Glutamatergic neuron (in vitro differentiated cells): ENCODE data around the gene PACSIN2. TPM values are rescaled to one million over a fixed set of nuclear protein-coding genes. Genes with fewer than 3 reads are reported as not detected.

Experiments
- DNase-seq: peaks from one replicate; pipeline ENCODE4 v3.0.0; 2022
- H3K27ac Mint-ChIP-seq: one replicate; pipeline ENCODE4 v1.8.0; 2020; ENCODE audit warnings: mild to moderate bottlenecking, mixed read lengths, inconsistent platforms; ENCODE audit not compliant: unreplicated experiment
- H3K27me3 Mint-ChIP-seq: one replicate; pipeline ENCODE4 v1.8.0; 2020; ENCODE audit warnings: mild to moderate bottlenecking, moderate library complexity, mixed read lengths, inconsistent platforms; ENCODE audit not compliant: unreplicated experiment
- H3K36me3 Mint-ChIP-seq: one replicate; pipeline ENCODE4 v1.8.0; 2020; ENCODE audit warnings: mild to moderate bottlenecking, mixed read lengths, inconsistent platforms; ENCODE audit not compliant: unreplicated experiment
- H3K4me1 Mint-ChIP-seq: one replicate; pipeline ENCODE4 v1.8.0; 2020; ENCODE audit warnings: mild to moderate bottlenecking, low read depth, mixed read lengths, inconsistent platforms; ENCODE audit not compliant: unreplicated experiment
- H3K4me3 Mint-ChIP-seq: one replicate; pipeline ENCODE4 v1.8.0; 2020; ENCODE audit warnings: mild to moderate bottlenecking, mixed read lengths, inconsistent platforms; ENCODE audit not compliant: unreplicated experiment
- H3K9me3 Mint-ChIP-seq: one replicate; pipeline ENCODE4 v1.8.0; 2020; ENCODE audit warnings: mild to moderate bottlenecking, moderate library complexity, mixed read lengths, inconsistent platforms; ENCODE audit not compliant: unreplicated experiment
- total RNA-seq: library from RNA; stranded (reverse); fragmentation: NEBNext Ultra II Directional; extraction: Animal tissue kit (Norgen Biotek cat#: 25700); gene quantifications from one replicate; pipeline ENCODE4 v1.2.1, GENCODE V29; 2021; ENCODE audit not compliant: unreplicated experiment
- TF ChIP-seq, protein P1 (sequence below): fragments of 200-600 bp; sonication (generic); IDR thresholded peaks from one replicate; pipeline ENCODE4 v1.5.0; 2021; ENCODE audit not compliant: partially characterized antibody, unreplicated experiment

Gene PACSIN2
- total RNA-seq, 1 donor from 2014 or later, result 47.3 TPM

GRCh38 chr22:43038325-43038724 lies 23.4 kb upstream of the PACSIN2 start:
- Mint-ChIP-seq H3K27ac (no peak overlapping the region), H3K4me3 (no peak overlapping the region), H3K36me3 (no peaks in the 10 kb centered on the region), H3K27me3 (peaks cover 6% of the 10 kb centered on the region), H3K9me3 (peaks cover 12% of the 10 kb centered on the region), H3K4me1 (peaks cover 11% of the 10 kb centered on the region)
- DNase-seq, result no peak
- TF ChIP-seq, protein P1, sequence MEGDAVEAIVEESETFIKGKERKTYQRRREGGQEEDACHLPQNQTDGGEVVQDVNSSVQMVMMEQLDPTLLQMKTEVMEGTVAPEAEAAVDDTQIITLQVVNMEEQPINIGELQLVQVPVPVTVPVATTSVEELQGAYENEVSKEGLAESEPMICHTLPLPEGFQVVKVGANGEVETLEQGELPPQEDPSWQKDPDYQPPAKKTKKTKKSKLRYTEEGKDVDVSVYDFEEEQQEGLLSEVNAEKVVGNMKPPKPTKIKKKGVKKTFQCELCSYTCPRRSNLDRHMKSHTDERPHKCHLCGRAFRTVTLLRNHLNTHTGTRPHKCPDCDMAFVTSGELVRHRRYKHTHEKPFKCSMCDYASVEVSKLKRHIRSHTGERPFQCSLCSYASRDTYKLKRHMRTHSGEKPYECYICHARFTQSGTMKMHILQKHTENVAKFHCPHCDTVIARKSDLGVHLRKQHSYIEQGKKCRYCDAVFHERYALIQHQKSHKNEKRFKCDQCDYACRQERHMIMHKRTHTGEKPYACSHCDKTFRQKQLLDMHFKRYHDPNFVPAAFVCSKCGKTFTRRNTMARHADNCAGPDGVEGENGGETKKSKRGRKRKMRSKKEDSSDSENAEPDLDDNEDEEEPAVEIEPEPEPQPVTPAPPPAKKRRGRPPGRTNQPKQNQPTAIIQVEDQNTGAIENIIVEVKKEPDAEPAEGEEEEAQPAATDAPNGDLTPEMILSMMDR, result no peak

GRCh38 chr22:43036282-43036829 lies 21.4 kb upstream of the PACSIN2 start:
- Mint-ChIP-seq H3K4me1 (peaks cover 4% of the 10 kb centered on the region), H3K36me3 (no peaks in the 10 kb centered on the region), H3K9me3 (peaks cover 7% of the 10 kb centered on the region), H3K27me3 (peaks cover 2% of the 10 kb centered on the region), H3K27ac (peak overlapping the region; percentile 25), H3K4me3 (no peak overlapping the region)
- DNase-seq, result peak; percentile 31
- TF ChIP-seq, protein P1, result no peak

DNA sequence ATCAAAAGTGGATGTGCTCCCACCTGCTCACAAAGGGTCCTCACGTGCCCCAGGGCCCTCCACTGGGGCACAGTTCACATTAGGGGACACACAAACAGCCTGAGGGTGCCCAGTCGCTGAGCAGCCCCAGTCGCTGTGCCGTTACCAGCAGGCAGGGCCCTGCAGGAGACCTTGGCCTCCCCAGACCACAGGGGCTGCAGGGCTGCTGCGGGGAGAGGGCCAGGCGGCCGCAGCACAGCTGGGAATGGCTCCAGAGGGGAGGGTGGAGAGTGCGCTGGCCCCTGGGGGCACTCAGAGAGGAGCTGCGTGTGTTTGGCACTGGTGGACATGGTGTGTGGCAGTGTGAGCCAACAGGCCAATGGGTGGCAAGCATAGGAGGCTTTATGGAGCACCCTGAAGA lies 20.3 kb upstream of the PACSIN2 start:
- H3K9me3 Mint-ChIP-seq, result peaks cover 10% of the 10 kb centered on the region
- H3K36me3 Mint-ChIP-seq, result no peaks in the 10 kb centered on the region
- H3K4me3 Mint-ChIP-seq, result no peak overlapping the region
- TF ChIP-seq, protein P1, result no peak
- peaks cover 4% of the 10 kb centered on the region for H3K4me1 Mint-ChIP-seq
- H3K27ac Mint-ChIP-seq, result no peak overlapping the region
- DNase-seq, result peak; percentile 26
- H3K27me3 Mint-ChIP-seq, result peaks cover 2% of the 10 kb centered on the region

- Mint-ChIP-seq H3K27ac (no peak overlapping the region), H3K4me3 (no peak overlapping the region), H3K4me1 (peaks cover 4% of the 10 kb centered on the region), H3K27me3 (peaks cover 3% of the 10 kb centered on the region), H3K9me3 (peaks cover 8% of the 10 kb centered on the region), H3K36me3 (no peaks in the 10 kb centered on the region)
- TF ChIP-seq, protein P1, result no peak
- DNase-seq, result no peak
Measured at GRCh38 chr22:43031617-43032016, 16.7 kb upstream of the PACSIN2 start.

GRCh38 chr22:43018615-43019014 lies 3.7 kb upstream of the PACSIN2 start:
- Mint-ChIP-seq H3K36me3 (no peaks in the 10 kb centered on the region), H3K27me3 (peaks cover 3% of the 10 kb centered on the region), H3K4me1 (peaks cover 5% of the 10 kb centered on the region), H3K4me3 (no peak overlapping the region), H3K9me3 (peaks cover 8% of the 10 kb centered on the region), H3K27ac (no peak overlapping the region)
- no peak for DNase-seq
- TF ChIP-seq, protein P1, result no peak
